ENCODE data around the gene ADGRV1.
"Not testable (repeated sequence)": the region's sequence is repeated elsewhere in the genome, so short reads cannot be mapped to it uniquely, and the experiment has no call there.

Gene ADGRV1

DNA sequence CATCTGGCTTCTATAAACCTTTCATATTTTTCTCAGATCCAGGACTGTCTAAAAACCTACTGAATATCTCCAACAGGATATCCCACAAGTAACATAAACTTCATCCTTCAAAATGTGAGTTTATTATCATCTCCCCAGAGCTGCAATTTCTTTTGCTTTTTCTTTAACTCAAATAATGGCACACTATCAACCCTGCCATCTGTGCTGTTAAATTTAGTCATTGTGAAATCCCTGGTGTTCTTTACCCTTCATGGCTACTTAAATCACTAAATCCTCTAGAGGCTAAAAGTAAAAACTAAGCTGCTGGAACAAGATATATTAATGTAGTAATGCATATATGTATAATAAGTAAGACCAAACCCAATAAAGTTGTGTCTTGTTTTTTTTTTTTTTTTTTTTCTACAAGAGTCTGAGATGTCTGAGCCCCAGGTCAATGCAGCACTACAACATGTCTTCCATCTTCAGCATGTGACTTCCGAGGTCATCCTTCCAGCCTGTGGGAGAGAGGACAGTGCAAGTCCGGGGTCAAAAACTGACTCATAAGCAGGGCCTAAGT, 362.9 kb downstream of the ADGRV1 start:
- DNase-seq: no peak

DNA sequence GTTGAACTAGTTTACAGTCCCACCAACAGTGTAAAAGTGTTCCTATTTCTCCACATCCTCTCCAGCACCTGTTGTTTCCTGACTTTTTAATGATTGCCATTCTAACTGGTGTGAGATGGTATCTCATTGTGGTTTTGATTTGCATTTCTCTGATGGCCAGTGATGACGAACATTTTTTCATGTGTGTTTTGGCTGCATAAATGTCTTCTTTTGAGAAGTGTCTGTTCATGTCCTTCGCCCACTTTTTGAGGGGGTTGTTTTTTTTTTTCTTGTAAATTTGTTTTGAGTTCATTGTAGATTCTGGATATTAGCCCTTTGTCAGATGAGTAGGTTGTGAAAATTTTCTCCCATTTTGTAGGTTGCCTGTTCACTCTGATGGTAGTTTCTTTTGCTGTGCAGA, 365.6 kb downstream of the ADGRV1 start:
- DNase-seq: not testable (repeated sequence)

- DNase-seq: not testable (repeated sequence)
These were observed 370.6 kb downstream of the ADGRV1 start for GRCh38 chr5:90929013-90929839.

- DNase-seq: no peak
These were observed 371.5 kb downstream of the ADGRV1 start for GRCh38 chr5:90930062-90930461.

DNA sequence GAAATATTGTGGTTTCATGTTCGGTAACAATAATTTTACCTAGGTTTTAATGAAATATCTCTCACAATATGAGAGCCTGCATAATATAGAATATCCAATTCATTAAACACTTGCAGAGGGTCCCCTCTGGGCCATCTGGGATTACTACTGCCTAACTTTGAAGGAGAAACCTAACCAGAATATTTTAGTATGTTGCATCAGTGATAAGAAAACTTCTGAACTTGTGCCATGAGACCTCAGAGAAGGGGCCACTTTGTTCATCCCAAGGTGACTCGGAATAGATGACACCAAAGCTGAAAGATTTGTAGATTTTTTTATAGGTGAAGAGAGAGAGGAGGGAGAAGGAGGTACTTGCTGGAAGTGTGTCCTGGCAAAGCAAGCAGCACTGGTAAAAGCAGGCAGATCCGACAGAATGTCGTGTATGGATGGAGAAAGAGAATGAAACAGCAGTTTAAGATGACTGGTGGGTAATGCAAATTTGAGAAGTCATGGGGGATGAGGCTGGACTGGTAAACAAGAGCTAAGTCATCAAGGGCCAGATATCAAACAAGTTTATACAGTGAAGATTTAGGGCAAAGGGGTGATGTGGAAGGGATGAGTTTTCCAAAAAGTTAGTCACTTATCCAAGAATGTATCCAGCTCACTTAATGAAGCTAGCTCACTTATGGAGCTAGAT, 372.3 kb downstream of the ADGRV1 start:
- DNase-seq: no peak

DNA sequence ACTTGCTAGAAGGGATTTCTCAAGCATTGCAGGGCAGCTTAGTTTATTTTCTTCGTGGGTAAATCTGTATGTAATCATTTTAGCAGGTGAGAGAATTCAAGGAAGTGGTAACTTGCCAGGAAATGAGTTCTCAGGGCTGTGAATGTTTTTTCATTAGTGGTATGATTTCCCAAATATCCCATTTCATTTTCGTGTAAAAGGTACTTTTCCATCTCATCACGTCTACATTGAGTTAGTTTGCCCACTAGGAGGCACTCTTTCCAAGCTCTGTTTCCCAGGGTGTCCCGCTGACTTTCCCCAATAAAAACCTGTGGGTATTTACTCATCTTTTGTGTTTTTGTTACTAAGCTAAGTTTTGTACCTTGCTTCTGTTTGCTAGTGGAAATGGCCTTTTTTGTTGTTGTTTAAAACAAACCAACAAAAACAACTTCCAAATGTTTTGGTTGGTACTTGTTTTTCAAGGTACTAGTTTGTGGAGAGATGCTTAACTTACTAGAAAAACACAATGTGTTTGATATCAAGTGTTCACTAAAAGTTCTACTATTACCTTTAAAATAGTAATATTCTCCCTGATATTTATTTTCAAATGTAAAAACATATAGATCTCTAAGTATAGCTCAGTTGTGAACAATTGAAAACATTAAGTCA, 373.6 kb downstream of the ADGRV1 start:
- peak; percentile 8 for DNase-seq

DNA sequence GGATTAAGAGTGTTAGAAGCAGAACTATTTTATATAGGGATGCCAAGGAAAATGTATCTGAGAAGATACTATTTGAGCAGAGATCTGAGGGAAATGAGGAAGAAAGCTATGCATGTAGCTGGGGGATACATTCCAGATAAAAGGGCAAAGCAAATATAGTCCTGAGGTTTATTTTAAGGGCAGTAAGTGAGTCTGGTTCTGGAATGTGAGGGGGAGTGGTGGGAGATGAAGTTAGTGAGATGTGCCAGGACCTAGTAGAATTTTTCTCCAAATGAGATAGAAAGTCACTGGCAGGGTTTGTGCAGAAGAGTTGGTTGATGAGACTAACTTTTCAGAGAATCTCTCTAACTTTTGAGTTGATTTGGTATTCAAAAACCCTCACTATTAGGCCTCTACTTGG, 374.7 kb downstream of the ADGRV1 start:
- no peak for DNase-seq

DNA sequence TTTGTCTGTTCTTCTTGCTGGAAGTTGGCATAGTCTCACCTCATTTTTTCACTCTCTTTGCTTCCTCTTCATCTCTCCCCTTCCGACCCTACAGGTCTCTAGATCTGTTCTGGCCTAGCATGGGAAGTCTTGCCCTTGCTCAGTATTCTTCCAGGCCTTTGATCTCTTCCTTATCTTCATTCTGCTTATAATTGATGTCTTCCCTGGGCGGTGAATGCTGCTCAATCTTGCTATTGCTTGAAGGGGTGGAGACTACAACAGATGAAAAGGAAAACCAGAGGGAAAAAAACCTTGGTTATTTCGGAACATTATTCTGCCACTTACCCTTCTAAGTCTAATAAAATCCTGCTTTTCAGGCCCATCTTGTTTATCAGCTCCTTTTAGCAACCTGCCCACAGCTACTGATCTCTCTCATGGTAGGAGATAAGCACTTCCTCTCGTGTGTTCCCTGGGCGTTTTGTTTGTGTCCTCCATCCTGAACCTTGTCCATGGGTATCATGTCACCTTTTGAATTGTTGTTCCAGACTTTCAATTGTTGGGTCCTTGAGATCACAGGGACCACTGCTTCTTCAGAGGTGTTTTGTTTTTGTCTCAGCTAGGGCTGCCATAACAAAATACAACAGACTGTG, 375.6 kb downstream of the ADGRV1 start:
- DNase-seq: no peak

- DNase-seq: no peak
These were observed 376.1 kb downstream of the ADGRV1 start for GRCh38 chr5:90934738-90935137.

DNA sequence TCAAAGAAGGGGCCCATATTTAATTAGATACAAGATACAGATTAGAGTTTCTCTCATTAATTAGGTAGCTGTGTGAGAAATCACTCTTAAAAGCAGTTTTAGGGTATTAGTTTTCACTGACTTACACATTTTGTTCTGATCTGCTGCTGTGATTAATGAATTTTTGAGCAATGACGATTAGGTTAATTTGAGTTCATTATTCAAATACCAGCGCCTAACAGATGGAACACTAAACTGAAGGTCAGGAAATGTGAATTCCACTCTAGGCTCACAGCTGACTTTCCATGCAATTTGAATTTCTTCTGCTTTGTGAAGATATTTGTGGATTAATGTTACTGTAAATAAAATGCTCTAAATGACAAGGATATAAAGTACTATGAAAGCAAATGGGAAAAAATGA, 380.6 kb downstream of the ADGRV1 start:
- DNase-seq: no peak

DNA sequence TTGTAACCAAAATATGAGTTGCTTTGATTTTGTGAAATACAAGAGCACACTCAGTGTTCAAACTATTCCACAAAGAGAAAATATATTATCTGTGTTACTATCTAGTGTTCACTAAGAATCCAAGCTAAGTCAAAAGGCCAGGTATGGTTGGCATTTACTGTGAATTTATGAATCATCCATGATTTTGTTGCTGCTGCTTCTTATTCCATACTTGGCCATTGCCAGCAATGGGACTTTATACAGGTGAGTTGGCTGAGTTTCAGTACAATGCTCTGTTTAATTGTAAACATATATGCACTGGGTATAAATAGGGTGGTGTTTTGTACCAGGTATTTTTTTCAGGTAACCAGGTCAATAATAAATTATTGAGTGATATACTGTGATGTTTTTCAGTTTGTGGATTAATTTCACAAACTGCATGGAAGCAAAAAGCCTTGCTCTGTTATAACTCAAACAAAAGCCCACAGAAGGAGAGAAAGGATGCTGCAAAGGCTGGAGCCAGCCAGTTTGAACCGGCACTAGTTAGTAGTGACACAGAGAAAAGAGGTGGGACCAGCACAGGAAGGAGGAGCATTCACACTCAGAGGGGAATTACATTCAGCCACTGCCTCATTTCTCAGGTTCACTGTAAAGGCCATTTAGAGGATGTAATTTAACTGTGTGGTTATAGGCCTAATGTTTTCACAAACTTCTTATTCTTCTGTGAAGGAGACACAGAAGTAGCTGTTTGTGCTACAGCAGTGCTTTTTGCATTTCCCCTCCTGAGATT, 381.8 kb downstream of the ADGRV1 start:
- DNase-seq: peak; percentile 1

DNA sequence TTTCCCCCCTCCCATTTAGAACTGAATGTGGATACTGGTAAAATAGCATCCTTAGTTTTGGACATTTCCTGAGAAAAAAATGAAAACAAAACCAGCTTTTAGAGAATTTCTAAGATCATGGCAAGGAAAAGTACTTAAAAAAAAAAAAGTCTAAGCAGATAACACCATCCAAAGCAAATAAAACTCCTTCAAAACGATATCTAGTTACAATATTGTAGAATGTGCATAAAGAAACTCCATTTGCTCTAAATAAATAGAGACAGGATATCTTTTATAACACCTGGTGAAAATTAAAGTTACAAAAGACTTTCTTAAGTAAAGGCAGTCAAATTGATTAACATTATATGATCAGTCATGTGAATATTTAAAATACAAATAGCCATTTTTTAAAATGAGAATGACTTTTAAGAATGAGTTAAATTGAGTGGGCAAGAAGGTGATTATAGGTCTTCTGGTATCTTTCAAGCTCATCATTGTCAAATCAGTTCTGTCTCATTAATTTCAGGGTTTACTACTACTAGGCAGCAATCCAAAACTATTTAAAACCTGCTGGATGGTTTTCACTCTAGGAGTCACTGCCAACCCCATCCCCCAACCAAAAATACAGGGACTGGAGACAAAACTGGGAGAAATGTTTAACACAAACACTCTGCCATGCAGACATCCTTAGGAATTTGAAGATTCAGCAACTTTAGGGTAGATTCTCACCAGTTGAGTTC, 382.6 kb downstream of the ADGRV1 start:
- DNase-seq: no peak

- DNase-seq: no peak
These were observed 385.5 kb downstream of the ADGRV1 start for GRCh38 chr5:90944116-90944515.

DNA sequence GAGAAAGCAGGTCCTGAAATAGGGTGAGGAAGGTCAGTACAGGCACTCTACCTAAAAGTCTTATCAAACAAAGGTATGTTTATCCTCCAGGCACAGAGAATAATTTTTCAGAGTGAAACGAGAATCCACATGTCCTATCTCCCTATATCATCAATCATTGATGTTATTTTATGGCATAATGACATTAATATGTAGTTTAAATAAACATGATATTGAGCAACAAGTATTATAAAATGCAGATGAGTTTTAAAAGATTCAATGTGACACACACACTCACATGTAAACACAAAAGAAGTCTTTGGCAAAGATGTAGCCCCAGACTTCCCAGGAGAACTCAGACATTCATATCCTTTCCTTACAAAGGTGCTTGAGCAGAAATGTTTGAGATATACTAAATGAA, 389.1 kb downstream of the ADGRV1 start:
- DNase-seq: no peak

DNA sequence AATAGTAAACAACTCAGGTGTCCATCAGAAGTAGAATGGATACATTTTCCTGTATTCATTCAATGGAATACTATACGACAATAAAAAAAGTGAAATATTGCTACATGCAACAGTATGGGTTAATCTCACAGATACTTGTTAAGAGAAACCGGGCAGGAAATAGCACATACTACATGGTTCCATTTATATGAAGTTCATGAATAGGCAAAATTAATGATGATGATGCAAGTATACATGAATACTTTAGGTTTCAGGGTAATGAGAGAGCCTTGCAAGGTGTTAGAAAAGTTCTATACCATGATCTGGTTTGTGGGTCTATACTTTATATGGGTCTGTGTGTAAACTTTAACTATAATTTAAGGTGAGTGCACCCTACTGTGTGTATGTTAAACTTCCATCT, 390.4 kb downstream of the ADGRV1 start:
- DNase-seq: no peak

DNA sequence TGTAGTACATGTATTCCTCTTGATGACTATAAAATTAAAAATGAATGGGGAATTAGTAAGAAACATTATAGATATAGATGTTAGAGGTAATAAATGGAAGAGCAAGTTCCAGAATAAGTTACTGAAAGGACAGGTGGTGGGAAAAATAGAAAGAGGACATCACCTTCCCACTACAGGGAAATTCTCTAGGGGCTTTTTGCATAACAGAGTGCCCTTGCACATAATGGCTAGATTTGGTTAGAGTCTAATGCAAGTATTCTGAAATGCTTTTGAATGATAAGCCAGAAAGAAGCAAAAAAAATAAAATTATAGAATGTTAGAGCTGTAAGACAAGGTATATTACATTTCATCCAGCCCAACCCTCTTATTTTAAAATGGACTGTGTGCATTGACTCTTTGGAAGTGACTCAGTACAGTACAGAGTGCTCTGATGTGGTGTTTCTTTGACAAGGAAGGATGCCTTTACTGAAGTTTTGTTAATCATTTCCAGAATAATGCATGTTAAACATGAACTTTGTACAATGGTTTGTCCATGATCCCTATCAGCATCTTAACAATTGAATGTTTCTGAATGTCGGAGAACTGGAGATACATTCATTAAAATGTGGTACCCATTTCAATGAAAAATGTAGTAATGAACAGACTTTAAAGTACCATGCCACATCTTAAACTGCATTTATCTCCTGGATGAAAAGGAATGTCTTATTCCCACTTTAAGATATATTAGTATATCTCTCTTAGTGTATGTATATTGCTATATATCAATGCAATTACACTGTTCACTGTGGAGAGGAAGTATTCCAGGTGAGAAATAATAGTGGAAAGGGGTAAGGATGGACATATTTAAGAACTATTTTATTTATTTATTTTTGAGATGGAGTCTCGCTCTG, 391.1 kb downstream of the ADGRV1 start:
- DNase-seq: no peak

GRCh38 chr5:90955001-90955635, 396.5 kb downstream of the ADGRV1 start:
- no peak for DNase-seq

DNA sequence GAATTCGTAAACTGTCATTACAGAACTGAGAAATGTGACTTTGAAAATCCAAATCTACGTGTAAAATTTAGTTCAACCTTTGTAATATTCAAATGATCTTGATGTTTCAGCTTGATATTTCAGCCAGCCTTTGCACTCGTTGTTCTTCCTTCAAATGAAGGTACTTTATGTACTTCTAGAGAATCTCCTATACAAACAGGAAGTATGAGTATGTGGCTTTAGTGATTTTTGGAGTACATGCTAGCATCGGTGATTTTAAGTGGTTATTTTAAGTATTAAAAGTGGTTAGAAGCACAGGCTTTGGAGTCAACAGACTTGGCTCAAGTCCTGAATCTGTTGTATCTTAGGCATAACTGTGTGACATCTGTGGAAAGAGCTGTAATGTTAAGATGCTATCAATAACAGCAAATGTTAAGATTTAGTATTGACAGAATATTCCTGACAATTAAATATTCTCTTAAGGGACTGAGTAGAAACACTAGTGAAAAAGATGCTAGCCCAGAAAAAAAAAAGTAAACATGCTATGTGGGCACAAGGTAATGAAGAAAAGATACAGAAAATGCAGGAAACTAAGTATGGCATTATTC, 398.0 kb downstream of the ADGRV1 start:
- DNase-seq: no peak

DNA sequence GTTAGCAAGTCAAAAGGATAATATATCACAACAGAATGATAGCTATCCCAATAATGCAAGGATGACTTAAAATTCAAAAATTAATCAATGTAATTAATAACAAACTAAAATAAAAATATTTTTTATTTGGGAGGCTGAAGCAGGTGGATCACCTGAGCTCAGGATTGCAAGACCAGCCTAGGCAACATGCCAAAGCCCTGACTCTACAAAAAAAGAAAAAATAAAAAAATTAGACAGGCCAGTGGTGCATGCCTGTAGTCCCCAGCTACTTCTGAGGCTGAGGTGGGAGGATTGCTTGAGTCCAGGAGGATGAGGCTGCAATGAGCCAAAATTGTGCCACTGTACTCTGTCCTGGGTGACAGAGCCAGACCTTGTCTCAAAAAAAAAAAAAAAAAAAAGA, 399.3 kb downstream of the ADGRV1 start:
- no peak for DNase-seq

GRCh38 chr5:90959262-90959661, 400.7 kb downstream of the ADGRV1 start:
- DNase-seq: no peak
